Thoracic aorta (tissue), 2 donors: Measurements from ENCODE around the gene LDLRAD2. TPM values are rescaled to one million over a fixed set of nuclear protein-coding genes. Genes with fewer than 3 reads are reported as not detected.
A peak's percentile ranks its signal among the peaks of the same experiment; 100 is the strongest.
"Not testable (repeated sequence)": the region's sequence is repeated elsewhere in the genome, so short reads cannot be mapped to it uniquely, and the experiment has no call there.

Experiments
- ATAC-seq: fragments of 150-250 bp; one replicate; pipeline ENCODE4 v1.8.0; 2017; ENCODE audit warnings: low read depth; ENCODE audit not compliant: insufficient number of reproducible peaks, low FRiP score
- DNase-seq: peaks from one replicate; pipeline ENCODE4 v3.0.0-alpha.2; 2020; ENCODE audit warnings: low spot score
- H3K27ac ChIP-seq, 2 donors: fragments of 200-600 bp; sonication (generic); 1 replicate in 1 of 2; 2 replicates in 1 of 2; pipeline ENCODE4 v1.5.1; 2016; ENCODE audit warnings: mild to moderate bottlenecking in 2 of 2, moderate library complexity in 2 of 2
- H3K27me3 ChIP-seq: fragments of 200-600 bp; sonication (generic); replicated peaks from 2 replicates; pipeline ENCODE4 v1.6.0; 2016; ENCODE audit warnings: mild to moderate bottlenecking; ENCODE audit not compliant: insufficient read depth
- H3K36me3 ChIP-seq: fragments of 200-600 bp; sonication (generic); one replicate; pipeline ENCODE4 v1.5.1; 2016
- H3K4me1 ChIP-seq, 2 donors: fragments of 200-600 bp; sonication (generic); 1 replicate in 1 of 2; 2 replicates in 1 of 2; pipeline versions ENCODE4 v1.5.1 to v1.6.0; 2016; ENCODE audit warnings: low read depth in 2 of 2, mild to moderate bottlenecking in 1 of 2; ENCODE audit not compliant: control insufficient read depth in 1 of 2
- H3K4me3 ChIP-seq: fragments of 200-600 bp; sonication (generic); 2 replicates; pipeline ENCODE4 v1.5.1; 2016; ENCODE audit warnings: mild to moderate bottlenecking
- H3K9me3 ChIP-seq: fragments of 200-600 bp; sonication (generic); 2 replicates; pipeline ENCODE4 v1.5.1; 2016
- CTCF ChIP-seq: fragments of 200-600 bp; sonication (generic); IDR thresholded peaks from one replicate; pipeline ENCODE4 v1.5.1; 2019; ENCODE audit warnings: antibody characterized with exemption
- total RNA-seq, 2 donors: library from RNA; depleted of rRNA; stranded (reverse); fragments of >200 nt; gene quantifications; one replicate each; pipeline versions ENCODE4 v1.1.0 to v1.2.3, GENCODE V29; 2016

Gene LDLRAD2
- total RNA-seq, 2 donors from 2014 or later = 0.27 TPM; not detected in 1

- no peak overlapping the region for H3K27ac ChIP-seq
- no peak for TF ChIP-seq CTCF
Measured at GRCh38 chr1:21775985-21776562, 36.0 kb upstream of the LDLRAD2 start.

GRCh38 chr1:21776925-21777324, 35.1 kb upstream of the LDLRAD2 start:
- H3K4me1 ChIP-seq = peaks cover 8 to 21% of the 10 kb centered on the region in 2 donors
- H3K27ac ChIP-seq, H3K4me3 ChIP-seq, H3K27me3 ChIP-seq, ATAC-seq, H3K9me3 ChIP-seq, H3K36me3 ChIP-seq, DNase-seq: not testable (repeated sequence)

More at GRCh38 chr1:21775985-21776562, 36.0 kb upstream of the LDLRAD2 start:
- Histone ChIP-seq H3K9me3 (no peaks in the 10 kb centered on the region), H3K4me3 (no peak overlapping the region), H3K4me1 (peaks cover 3 to 12% of the 10 kb centered on the region in 2 donors), H3K27me3 (no peaks in the 10 kb centered on the region), H3K36me3 (no peaks in the 10 kb centered on the region)
- ATAC-seq = no peak
- DNase-seq = no peak

GRCh38 chr1:21778405-21778727, 33.7 kb upstream of the LDLRAD2 start:
- Histone ChIP-seq H3K9me3 (no peaks in the 10 kb centered on the region), H3K27ac (no peak overlapping the region), H3K4me3 (no peak overlapping the region), H3K36me3 (no peaks in the 10 kb centered on the region), H3K27me3 (no peaks in the 10 kb centered on the region), H3K4me1 (peaks cover 8 to 22% of the 10 kb centered on the region in 2 donors)
- no peak for ATAC-seq
- no peak for TF ChIP-seq CTCF
- DNase-seq = no peak

DNA sequence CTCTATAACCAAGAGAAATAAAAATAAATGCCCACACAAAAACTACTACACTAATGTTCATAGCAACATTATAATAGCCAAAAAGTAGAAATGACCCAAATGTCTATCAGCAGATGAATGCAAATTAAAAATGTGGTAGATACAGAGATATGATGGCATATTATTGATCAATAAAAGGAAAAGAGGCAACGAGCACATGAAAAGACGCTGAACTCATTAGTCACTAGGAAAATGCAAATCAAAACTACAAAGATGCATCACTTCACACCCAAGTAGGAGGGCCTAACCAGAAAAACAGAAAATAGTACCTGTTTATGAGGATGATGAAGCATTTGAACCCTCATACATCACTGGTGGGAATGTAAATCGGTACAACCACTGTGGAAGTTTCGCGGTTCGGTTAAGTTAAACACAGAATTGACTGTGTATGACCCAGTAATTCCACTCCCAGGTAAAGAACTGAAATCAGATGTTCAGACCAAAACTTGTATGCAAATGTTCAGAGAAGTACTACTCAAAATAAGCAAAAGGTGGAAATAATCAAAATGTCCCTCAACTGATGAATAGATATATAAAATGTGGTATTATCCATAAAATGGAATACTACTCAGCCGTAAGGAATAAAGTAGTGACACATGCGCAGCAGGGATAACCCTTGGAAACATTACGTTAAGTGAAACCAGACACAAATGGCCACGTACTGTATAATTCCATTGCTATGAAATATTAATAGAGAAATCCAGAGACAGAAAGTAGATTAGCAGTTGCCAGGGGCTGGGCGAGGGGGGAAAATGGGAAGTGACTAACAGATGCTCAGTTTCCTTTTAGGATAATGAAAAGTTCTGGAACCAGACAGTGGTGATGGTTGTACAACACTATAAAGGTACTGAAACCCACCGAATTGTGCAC, 32.2 kb upstream of the LDLRAD2 start:
- TF ChIP-seq CTCF = no peak
- ATAC-seq (no peak), DNase-seq (no peak)
- Histone ChIP-seq H3K27me3 (no peaks in the 10 kb centered on the region), H3K27ac (no peak overlapping the region), H3K9me3 (no peaks in the 10 kb centered on the region), H3K4me1 (peaks cover 5 to 29% of the 10 kb centered on the region in 2 donors), H3K36me3 (no peaks in the 10 kb centered on the region), H3K4me3 (no peak overlapping the region)

DNA sequence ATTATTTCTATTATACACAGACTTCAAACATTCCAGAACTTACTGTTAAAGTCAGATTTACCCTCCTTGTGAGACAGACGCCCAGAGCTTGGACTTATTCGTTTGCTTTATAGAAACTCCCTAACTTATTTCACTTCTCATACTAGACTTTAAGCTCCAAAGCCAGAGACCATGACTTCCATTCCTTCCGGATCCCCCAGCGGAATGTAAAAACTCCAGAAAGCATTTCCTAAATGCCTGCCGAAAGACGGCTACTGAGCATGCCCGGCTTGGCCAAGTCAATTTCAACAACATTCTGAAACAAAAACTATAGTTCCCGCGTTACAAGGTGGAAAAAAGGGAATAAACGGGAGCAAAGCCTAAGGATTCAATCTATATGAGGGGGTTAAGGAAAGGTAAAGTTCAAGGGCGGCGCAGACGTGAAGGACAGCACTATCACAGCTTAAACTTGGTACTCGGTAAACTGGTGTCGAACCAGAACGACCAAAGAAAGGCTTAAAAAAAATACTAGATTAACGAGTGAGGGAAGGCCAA, 30.2 kb upstream of the LDLRAD2 start:
- ATAC-seq = no peak
- peak overlapping the region; percentile 87 for H3K4me3 ChIP-seq
- no peaks in the 10 kb centered on the region for H3K9me3 ChIP-seq
- H3K27ac ChIP-seq = peak overlapping the region; percentile 98 to 99
- no peaks in the 10 kb centered on the region for H3K36me3 ChIP-seq
- peaks cover 5 to 29% of the 10 kb centered on the region in 2 donors for H3K4me1 ChIP-seq
- no peak for DNase-seq
- TF ChIP-seq CTCF = no peak
- H3K27me3 ChIP-seq = no peaks in the 10 kb centered on the region
